GM06990 (cell line): Measurements from ENCODE around the gene KLF3.

Experiments
- DNase-seq: peaks from one replicate; pipeline ENCODE4 v3.0.0-alpha.2; 2011; ENCODE audit not compliant: insufficient read length; ENCODE audit errors: extremely low read depth
- H3K27me3 ChIP-seq: replicated peaks from 2 replicates; pipeline ENCODE4 v1.6.0; 2011; ENCODE audit warnings: low read length; ENCODE audit not compliant: control insufficient read depth, insufficient read depth
- H3K36me3 ChIP-seq: 2 replicates; pipeline ENCODE4 v1.5.1; 2011; ENCODE audit warnings: low read length; ENCODE audit not compliant: control insufficient read depth, insufficient read depth
- H3K4me3 ChIP-seq: replicated peaks from 2 replicates; pipeline ENCODE4 v1.5.1; 2011; ENCODE audit warnings: low read depth, mild to moderate bottlenecking, control low read depth, low read length
- CTCF ChIP-seq: IDR thresholded peaks from 2 replicates; pipeline ENCODE4 v1.5.1; 2011; ENCODE audit warnings: low read length, control low read depth, mild to moderate bottlenecking, inconsistent platforms; ENCODE audit not compliant: insufficient read depth, poor library complexity, severe bottlenecking

KLF3 gene

GRCh38 chr4:38641811-38642210, 22.2 kb upstream of the KLF3 start:
- H3K4me3 ChIP-seq = no peak overlapping the region
- DNase-seq = no peak
- no peaks in the 10 kb centered on the region for H3K36me3 ChIP-seq
- no peak for TF ChIP-seq CTCF
- H3K27me3 ChIP-seq = no peaks in the 10 kb centered on the region; the same call in none of the 2 replicates

GRCh38 chr4:38644201-38644600, 19.8 kb upstream of the KLF3 start:
- no peaks in the 10 kb centered on the region; the same call in none of the 2 replicates for H3K27me3 ChIP-seq
- H3K36me3 ChIP-seq = no peaks in the 10 kb centered on the region
- no peak for TF ChIP-seq CTCF
- H3K4me3 ChIP-seq = no peak overlapping the region
- no peak for DNase-seq

GRCh38 chr4:38647101-38647819, 16.7 kb upstream of the KLF3 start:
- H3K4me3 ChIP-seq = no peak overlapping the region
- no peak for DNase-seq
- no peaks in the 10 kb centered on the region; the same call in 1 of the 2 replicates for H3K27me3 ChIP-seq
- TF ChIP-seq CTCF = no peak
- no peaks in the 10 kb centered on the region for H3K36me3 ChIP-seq

- DNase-seq = no peak
- Histone ChIP-seq H3K4me3 (no peak overlapping the region), H3K36me3 (no peaks in the 10 kb centered on the region), H3K27me3 (no peaks in the 10 kb centered on the region; the same call in none of the 2 replicates)
- TF ChIP-seq CTCF = no peak
These were observed 13.9 kb upstream of the KLF3 start for GRCh38 chr4:38650133-38650532.

- no peak overlapping the region for H3K4me3 ChIP-seq
- no peak for TF ChIP-seq CTCF
- no peak for DNase-seq
- no peaks in the 10 kb centered on the region; the same call in none of the 2 replicates for H3K27me3 ChIP-seq
- H3K36me3 ChIP-seq = no peaks in the 10 kb centered on the region
These were observed 9.7 kb upstream of the KLF3 start for GRCh38 chr4:38654273-38654672.
